D721Med (cell line): ENCODE measurements around the gene TBPL1.

Source experiments
- DNase-seq: peaks from one replicate; pipeline ENCODE4 v3.0.0; 2011; ENCODE audit warnings: low spot score; ENCODE audit not compliant: insufficient read length
- FAIRE-seq: peaks from 2 replicates; lab custom pipeline; 2011; peaks lifted over from hg19 to GRCh38; lab: Jason Lieb, UNC
- CTCF ChIP-seq: IDR thresholded peaks from 2 replicates; pipeline ENCODE4 v1.5.1; 2012; ENCODE audit warnings: mild to moderate bottlenecking, control low read depth; ENCODE audit not compliant: insufficient read depth; ENCODE audit errors: missing control alignments

TBPL1 gene

GRCh38 chr6:134029495-134030455 lies 76.8 kb downstream of the TBPL1 start:
- no peak for TF ChIP-seq CTCF
- DNase-seq = no peak
- FAIRE-seq = no peak

- FAIRE-seq = no peak
- DNase-seq = no peak
- TF ChIP-seq CTCF = no peak
Measured at GRCh38 chr6:134031696-134032255, 78.8 kb downstream of the TBPL1 start.

GRCh38 chr6:134034478-134034877 lies 81.5 kb downstream of the TBPL1 start:
- no peak for FAIRE-seq
- no peak for DNase-seq
- no peak for TF ChIP-seq CTCF

GRCh38 chr6:134034961-134035822 lies 82.2 kb downstream of the TBPL1 start:
- FAIRE-seq = no peak
- DNase-seq = no peak
- TF ChIP-seq CTCF = no peak

GRCh38 chr6:134035823-134036296 lies 82.8 kb downstream of the TBPL1 start:
- FAIRE-seq (no peak), DNase-seq (no peak)
- TF ChIP-seq CTCF = no peak

- no peak for FAIRE-seq
- TF ChIP-seq CTCF = no peak
Measured at GRCh38 chr6:134039116-134039515, 86.1 kb downstream of the TBPL1 start.

More at GRCh38 chr6:134039116-134039515, 86.1 kb downstream of the TBPL1 start:
- DNase-seq = no peak
